Nephron (organoid): ENCODE data around the gene LRRC8B.

Experiments
- H3K27ac Mint-ChIP-seq, 3 experiments: 2 replicates each; pipeline ENCODE4 v1.8.0; 2020; ENCODE audit warnings: mixed read lengths in 3 of 3, mild to moderate bottlenecking in 2 of 3, moderate library complexity in 1 of 3
- H3K27me3 Mint-ChIP-seq: 2 replicates; pipeline ENCODE4 v1.8.0; 2021; ENCODE audit warnings: low read depth, mild to moderate bottlenecking, moderate library complexity, mixed read lengths
- H3K36me3 Mint-ChIP-seq: 2 replicates; pipeline ENCODE4 v1.8.0; 2020; ENCODE audit warnings: low read depth, mixed read lengths
- H3K4me1 Mint-ChIP-seq: 2 replicates; pipeline ENCODE4 v1.8.0; 2020; ENCODE audit warnings: mixed read lengths
- H3K4me3 Mint-ChIP-seq, 3 experiments: 2 replicates each; pipeline ENCODE4 v1.8.0; 2020; ENCODE audit warnings: mild to moderate bottlenecking in 3 of 3, mixed read lengths in 3 of 3, moderate library complexity in 2 of 3
- H3K9me3 Mint-ChIP-seq: 2 replicates; pipeline ENCODE4 v1.8.0; 2020; ENCODE audit warnings: mixed read lengths
- TF ChIP-seq, protein P1 (sequence below), 3 experiments: fragments of 200-600 bp; sonication (generic); IDR thresholded peaks; one replicate each; pipeline ENCODE4 v1.5.0; 2021; ENCODE audit warnings: antibody characterized with exemption in 3 of 3; ENCODE audit not compliant: unreplicated experiment in 3 of 3

Gene LRRC8B

DNA sequence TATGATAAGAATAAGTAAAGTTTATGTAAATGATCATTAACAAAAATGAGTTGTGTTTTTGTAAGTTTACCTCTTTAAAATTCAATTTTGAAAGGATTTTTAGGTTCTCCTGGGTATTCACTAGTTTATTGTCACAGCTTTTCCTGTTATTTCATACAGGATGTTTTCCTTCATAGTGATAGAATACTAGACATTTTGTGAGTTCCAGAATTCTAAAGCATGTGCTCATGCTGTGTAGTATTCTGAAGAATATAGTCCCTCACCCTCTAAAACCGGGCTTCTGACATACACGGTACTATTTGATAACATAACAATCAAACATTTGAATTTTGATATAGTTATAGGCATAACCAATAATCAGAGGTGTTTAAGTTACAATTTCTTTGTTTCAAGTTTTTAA, 118.9 kb downstream of the LRRC8B start:
- H3K4me3 Mint-ChIP-seq: no peak overlapping the region
- H3K36me3 Mint-ChIP-seq: peaks cover 12% of the 10 kb centered on the region
- no peak overlapping the region for H3K27ac Mint-ChIP-seq
- peaks cover 3% of the 10 kb centered on the region for H3K27me3 Mint-ChIP-seq
- H3K4me1 Mint-ChIP-seq: no peaks in the 10 kb centered on the region
- H3K9me3 Mint-ChIP-seq: peaks cover 7% of the 10 kb centered on the region
- TF ChIP-seq, protein P1, sequence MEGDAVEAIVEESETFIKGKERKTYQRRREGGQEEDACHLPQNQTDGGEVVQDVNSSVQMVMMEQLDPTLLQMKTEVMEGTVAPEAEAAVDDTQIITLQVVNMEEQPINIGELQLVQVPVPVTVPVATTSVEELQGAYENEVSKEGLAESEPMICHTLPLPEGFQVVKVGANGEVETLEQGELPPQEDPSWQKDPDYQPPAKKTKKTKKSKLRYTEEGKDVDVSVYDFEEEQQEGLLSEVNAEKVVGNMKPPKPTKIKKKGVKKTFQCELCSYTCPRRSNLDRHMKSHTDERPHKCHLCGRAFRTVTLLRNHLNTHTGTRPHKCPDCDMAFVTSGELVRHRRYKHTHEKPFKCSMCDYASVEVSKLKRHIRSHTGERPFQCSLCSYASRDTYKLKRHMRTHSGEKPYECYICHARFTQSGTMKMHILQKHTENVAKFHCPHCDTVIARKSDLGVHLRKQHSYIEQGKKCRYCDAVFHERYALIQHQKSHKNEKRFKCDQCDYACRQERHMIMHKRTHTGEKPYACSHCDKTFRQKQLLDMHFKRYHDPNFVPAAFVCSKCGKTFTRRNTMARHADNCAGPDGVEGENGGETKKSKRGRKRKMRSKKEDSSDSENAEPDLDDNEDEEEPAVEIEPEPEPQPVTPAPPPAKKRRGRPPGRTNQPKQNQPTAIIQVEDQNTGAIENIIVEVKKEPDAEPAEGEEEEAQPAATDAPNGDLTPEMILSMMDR (IDR thresholded peaks at IDR 0.05; ENCODE audit: unreplicated experiment in 3 of 3): no peak

DNA sequence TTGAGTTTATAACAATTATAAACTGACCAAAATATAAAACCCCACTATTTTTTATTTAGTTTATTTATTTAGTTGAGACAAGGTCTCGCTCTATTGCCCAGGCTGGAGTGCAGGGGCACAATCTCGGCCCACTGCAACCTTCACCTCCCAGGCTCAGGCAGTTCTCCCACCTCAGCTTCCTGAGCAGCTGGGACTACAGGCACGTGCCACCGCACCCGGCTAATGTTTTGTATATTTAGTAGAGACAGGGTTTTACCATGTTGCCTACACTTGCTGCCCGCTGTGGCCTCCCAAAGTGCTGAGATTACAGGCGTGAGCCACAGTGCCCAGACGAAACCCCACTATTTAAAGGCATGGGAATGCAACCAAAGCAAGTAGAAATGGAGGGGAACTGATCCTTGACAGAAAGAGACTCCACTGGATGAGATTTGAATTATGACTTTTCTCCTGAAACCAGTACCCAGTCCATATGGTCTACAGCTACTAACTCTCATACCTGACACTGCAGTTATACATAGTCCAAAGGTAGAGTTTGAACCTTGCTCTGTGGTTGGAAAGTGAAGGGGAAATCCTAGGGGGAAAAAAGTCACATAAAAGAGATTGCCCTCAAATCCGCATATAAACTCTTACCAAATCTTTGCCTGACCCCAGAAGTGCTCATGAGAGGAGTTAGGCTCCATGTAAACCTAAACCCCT, 119.6 kb downstream of the LRRC8B start:
- Mint-ChIP-seq H3K27me3 (peaks cover 3% of the 10 kb centered on the region), H3K9me3 (peaks cover 7% of the 10 kb centered on the region), H3K36me3 (peaks cover 12% of the 10 kb centered on the region), H3K4me3 (no peak overlapping the region), H3K27ac (no peak overlapping the region), H3K4me1 (no peaks in the 10 kb centered on the region)
- TF ChIP-seq, protein P1 (IDR thresholded peaks at IDR 0.05; ENCODE audit: unreplicated experiment in 3 of 3): no peak

DNA sequence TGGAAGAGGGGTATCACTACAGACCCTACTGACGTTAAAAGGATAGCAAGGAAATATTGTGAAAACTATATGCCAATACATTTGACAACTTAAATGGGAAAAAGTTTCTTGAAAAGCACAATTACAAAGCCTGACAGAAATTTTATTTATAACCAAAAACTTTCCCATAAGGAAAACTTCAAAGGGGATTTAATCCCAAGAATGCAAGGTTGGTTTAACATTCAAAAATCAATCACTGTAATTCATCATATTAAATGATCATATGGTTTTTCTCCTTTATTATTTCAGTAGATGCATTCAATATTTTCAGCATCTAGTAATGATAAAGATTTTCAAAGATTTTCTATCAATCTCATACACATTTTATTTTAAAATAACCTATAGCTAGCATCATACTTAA, 121.6 kb downstream of the LRRC8B start:
- peaks cover 12% of the 10 kb centered on the region for H3K36me3 Mint-ChIP-seq
- no peaks in the 10 kb centered on the region for H3K4me1 Mint-ChIP-seq
- H3K27ac Mint-ChIP-seq: no peak overlapping the region
- peaks cover 3% of the 10 kb centered on the region for H3K27me3 Mint-ChIP-seq
- TF ChIP-seq, protein P1 (IDR thresholded peaks at IDR 0.05; ENCODE audit: unreplicated experiment in 3 of 3): no peak
- no peak overlapping the region for H3K4me3 Mint-ChIP-seq
- H3K9me3 Mint-ChIP-seq: peaks cover 7% of the 10 kb centered on the region
